ENCODE results near the gene BEND5. TPM values are rescaled to one million over a fixed set of nuclear protein-coding genes. Genes with fewer than 3 reads are reported as not detected.

The BEND5 gene
- total RNA-seq, 1 donor from 2014 or later = 23.9 TPM

DNA sequence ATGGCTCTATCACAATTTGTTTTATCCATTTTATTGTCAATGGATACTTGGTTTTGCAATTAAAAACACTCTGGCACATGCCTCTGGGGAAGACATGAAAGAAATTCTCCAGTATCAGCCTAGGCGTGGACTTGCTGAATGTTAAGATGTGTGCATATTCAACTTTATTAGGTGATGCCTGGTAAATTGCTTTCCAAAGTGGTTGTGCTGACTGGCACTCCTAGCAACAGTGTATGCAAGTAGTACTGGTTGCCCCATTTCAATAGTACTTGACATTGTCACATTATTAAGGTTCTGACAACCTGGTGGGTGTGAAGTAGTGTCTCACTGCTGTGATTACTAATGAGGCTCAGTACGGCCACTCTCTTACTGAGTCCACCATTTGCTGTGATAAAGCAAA is 48.1 kb downstream of the BEND5 start:
- Mint-ChIP-seq H3K9me3 (ENCODE audit: low read depth) (no peaks in the 10 kb centered on the region), H3K4me1 (ENCODE audit: low read depth) (no peaks in the 10 kb centered on the region), H3K36me3 (ENCODE audit: insufficient read depth) (no peaks in the 10 kb centered on the region), H3K27ac (no peak overlapping the region), H3K4me3 (ENCODE audit: low read depth) (no peak overlapping the region), H3K27me3 (no peaks in the 10 kb centered on the region)
- DNase-seq (ENCODE audit: low spot score, unreplicated experiment) = no peak
- TF ChIP-seq, protein P1, sequence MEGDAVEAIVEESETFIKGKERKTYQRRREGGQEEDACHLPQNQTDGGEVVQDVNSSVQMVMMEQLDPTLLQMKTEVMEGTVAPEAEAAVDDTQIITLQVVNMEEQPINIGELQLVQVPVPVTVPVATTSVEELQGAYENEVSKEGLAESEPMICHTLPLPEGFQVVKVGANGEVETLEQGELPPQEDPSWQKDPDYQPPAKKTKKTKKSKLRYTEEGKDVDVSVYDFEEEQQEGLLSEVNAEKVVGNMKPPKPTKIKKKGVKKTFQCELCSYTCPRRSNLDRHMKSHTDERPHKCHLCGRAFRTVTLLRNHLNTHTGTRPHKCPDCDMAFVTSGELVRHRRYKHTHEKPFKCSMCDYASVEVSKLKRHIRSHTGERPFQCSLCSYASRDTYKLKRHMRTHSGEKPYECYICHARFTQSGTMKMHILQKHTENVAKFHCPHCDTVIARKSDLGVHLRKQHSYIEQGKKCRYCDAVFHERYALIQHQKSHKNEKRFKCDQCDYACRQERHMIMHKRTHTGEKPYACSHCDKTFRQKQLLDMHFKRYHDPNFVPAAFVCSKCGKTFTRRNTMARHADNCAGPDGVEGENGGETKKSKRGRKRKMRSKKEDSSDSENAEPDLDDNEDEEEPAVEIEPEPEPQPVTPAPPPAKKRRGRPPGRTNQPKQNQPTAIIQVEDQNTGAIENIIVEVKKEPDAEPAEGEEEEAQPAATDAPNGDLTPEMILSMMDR (IDR thresholded peaks at IDR 0.05; ENCODE audit: unreplicated experiment) = no peak

DNA sequence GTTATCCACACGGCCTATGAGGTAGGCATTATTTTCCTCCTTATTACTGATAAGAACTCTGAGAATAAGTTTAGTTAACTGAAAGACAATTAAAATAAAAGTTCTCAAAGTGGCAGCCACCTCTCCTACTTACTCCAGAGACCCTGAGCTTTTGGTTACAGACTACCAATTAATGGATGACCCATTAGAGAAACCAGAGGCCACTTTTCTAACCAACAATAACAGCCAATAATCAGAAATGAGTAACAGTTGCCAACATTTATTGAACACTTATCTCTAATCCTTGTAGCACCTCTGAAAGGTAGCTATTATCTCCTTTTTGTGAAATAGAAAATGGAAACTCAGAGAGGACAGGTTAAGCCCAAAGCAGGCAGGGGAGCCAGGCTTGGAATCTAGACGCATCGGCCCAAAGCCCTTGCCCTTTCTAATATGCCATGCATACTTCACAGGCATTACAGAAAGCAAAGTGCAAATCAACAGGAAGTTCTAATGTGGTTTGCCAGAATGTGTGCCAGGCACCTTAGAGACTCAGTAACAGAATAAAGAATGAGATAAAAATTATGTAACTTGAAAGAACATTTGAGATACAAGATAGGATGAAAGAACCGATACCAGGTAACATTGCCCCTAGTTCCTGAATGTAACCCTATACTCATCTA is 50.0 kb downstream of the BEND5 start:
- Mint-ChIP-seq H3K27ac (no peak overlapping the region), H3K4me1 (ENCODE audit: low read depth) (no peaks in the 10 kb centered on the region), H3K27me3 (no peaks in the 10 kb centered on the region)

DNA sequence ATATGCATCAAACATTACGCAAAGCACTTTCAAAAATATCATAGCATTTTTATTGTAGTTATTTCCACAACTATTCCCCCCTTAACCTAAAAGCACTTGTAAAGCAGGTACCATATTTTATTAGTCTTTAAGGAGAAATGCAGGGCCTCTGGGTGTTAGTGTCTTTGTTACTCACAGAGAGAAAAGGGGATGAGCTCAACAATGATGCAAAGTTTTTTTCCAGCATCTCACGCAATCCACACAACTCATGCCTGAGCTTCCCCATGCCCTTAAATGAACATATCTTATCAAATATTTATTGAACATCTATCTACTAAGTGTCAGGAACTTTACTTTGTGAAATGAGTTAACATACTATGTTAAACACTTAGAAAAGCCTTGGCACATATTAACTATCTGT is 50.6 kb downstream of the BEND5 start:
- no peak overlapping the region for H3K27ac Mint-ChIP-seq
- H3K4me3 Mint-ChIP-seq (ENCODE audit: low read depth) = no peak overlapping the region
- H3K36me3 Mint-ChIP-seq (ENCODE audit: insufficient read depth) = no peaks in the 10 kb centered on the region
- no peaks in the 10 kb centered on the region for H3K27me3 Mint-ChIP-seq
- no peaks in the 10 kb centered on the region for H3K9me3 Mint-ChIP-seq (ENCODE audit: low read depth)
- TF ChIP-seq, protein P1 (IDR thresholded peaks at IDR 0.05; ENCODE audit: unreplicated experiment) = no peak
- H3K4me1 Mint-ChIP-seq (ENCODE audit: low read depth) = no peaks in the 10 kb centered on the region
- DNase-seq (ENCODE audit: low spot score, unreplicated experiment) = no peak

More for the DNA sequence above, 50.0 kb downstream of the BEND5 start:
- Mint-ChIP-seq H3K36me3 (ENCODE audit: insufficient read depth) (no peaks in the 10 kb centered on the region), H3K4me3 (ENCODE audit: low read depth) (no peak overlapping the region), H3K9me3 (ENCODE audit: low read depth) (no peaks in the 10 kb centered on the region)
- TF ChIP-seq, protein P1 (IDR thresholded peaks at IDR 0.05; ENCODE audit: unreplicated experiment) = no peak
- no peak for DNase-seq (ENCODE audit: low spot score, unreplicated experiment)

DNA sequence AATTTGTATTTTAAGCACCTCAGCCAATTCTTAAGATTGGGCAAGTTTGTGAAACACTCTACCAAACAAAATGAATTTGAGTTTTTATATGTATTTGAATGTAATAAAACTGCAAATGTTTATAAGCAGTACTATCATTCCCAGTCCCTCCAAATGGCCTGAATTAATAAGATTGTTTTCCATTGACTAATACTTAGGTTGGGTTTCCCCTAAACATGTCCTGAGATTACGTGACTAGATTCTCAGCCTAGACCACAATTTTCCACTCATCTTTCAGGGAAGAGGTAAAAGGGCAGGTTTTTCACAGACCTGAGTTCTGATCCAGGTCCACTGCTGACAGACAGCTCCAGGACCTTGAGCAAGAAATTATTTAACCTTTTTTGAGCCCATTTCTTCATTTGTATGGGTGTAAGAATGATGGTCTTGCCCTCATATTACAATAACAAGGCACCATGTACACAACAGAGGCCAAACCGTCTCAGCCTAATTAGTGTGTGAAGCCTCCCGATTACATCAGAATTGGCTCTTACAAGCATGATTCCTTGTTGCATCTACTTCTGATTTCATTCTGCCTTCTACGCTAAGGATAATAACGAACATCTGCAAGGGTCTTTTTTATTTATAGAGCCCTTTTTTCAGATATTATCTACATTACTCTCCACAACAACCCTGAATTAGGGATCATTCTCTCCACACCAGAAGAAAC is 51.2 kb downstream of the BEND5 start:
- TF ChIP-seq, protein P1 (IDR thresholded peaks at IDR 0.05; ENCODE audit: unreplicated experiment) = no peak
- H3K4me3 Mint-ChIP-seq (ENCODE audit: low read depth) = no peak overlapping the region
- H3K4me1 Mint-ChIP-seq (ENCODE audit: low read depth) = no peaks in the 10 kb centered on the region
- H3K36me3 Mint-ChIP-seq (ENCODE audit: insufficient read depth) = no peaks in the 10 kb centered on the region
- no peak for DNase-seq (ENCODE audit: low spot score, unreplicated experiment)
- H3K9me3 Mint-ChIP-seq (ENCODE audit: low read depth) = no peaks in the 10 kb centered on the region
- H3K27me3 Mint-ChIP-seq = no peaks in the 10 kb centered on the region
- no peak overlapping the region for H3K27ac Mint-ChIP-seq

DNA sequence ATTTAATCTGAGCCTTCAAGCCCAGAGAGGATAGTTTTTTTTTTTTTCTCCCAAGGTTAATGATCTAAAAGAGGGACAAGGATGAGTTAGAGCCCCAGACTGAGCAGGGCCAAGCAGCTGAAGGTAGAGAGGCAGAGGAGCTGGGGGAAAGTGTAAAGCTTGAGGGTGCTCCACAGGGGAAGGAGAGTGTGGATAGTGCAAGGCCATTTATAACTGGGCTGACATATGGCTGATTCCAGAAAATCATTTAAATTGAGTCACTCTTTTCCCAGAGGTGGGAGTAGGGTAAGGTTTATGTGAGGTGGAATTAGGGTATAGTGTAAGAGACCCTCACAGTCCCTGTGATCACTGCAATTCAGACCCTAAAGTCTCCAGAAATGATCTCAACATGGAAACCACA is 55.8 kb downstream of the BEND5 start:
- H3K9me3 Mint-ChIP-seq (ENCODE audit: low read depth) = no peaks in the 10 kb centered on the region
- peak overlapping the region; percentile 67 for H3K27ac Mint-ChIP-seq
- H3K36me3 Mint-ChIP-seq (ENCODE audit: insufficient read depth) = no peaks in the 10 kb centered on the region
- H3K4me1 Mint-ChIP-seq (ENCODE audit: low read depth) = no peaks in the 10 kb centered on the region
- no peak overlapping the region for H3K4me3 Mint-ChIP-seq (ENCODE audit: low read depth)
- no peaks in the 10 kb centered on the region for H3K27me3 Mint-ChIP-seq
- TF ChIP-seq, protein P1 (IDR thresholded peaks at IDR 0.05; ENCODE audit: unreplicated experiment) = no peak
- DNase-seq (ENCODE audit: low spot score, unreplicated experiment) = no peak

Measured in progenitor cell of endocrine pancreas (in vitro differentiated cells).